ENCODE results near the gene MARS1.

Gene MARS1

GRCh38 chr12:57470970-57471656 lies 16.8 kb upstream of the MARS1 start:
- no peak overlapping the region for H3K27ac ChIP-seq
- no peak for DNase-seq (ENCODE audit: low read depth, low spot score)

DNA sequence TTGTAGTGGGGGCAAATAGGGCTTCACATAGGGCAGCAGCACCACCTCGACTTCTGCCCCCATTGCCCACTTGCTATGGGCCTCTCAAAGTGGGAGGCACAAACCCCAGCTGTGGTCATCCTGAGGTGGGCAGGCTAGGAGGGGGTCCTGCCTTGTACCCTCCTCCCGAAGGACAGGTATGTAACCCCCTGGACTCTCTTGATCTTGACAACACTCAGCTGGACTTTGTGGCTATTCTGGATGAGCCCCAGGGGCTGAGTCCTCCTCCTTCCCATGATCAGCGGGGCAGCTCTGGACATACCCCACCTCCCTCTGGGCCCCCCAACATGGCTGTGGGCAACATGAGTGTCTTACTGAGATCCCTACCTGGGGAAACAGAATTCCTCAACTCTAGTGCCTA lies 16.2 kb upstream of the MARS1 start:
- no peak overlapping the region for H3K27ac ChIP-seq

DNA sequence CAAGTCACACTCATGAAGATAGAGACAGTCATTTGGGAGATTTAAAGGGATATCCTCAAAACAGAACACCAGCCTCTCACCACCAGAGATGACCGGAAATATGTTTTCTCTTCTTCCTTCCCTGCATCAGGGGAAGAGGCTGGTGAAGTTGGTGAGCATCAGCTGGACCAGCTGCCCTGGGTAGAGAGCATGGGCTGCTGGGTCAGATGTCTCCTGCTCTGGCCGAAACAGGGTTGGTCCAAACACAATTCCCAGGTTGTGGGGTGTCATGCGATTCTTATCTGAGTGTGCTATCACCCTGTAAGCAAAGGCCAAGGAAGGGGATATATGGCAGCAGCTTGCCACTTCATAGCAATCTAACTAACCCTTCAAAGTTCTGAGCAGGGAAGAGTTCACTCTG lies 15.5 kb upstream of the MARS1 start:
- no peak overlapping the region for H3K27ac ChIP-seq
- DNase-seq (ENCODE audit: low read depth, low spot score) = no peak

More for the DNA sequence above, 16.2 kb upstream of the MARS1 start:
- DNase-seq (ENCODE audit: low read depth, low spot score) = no peak

DNA sequence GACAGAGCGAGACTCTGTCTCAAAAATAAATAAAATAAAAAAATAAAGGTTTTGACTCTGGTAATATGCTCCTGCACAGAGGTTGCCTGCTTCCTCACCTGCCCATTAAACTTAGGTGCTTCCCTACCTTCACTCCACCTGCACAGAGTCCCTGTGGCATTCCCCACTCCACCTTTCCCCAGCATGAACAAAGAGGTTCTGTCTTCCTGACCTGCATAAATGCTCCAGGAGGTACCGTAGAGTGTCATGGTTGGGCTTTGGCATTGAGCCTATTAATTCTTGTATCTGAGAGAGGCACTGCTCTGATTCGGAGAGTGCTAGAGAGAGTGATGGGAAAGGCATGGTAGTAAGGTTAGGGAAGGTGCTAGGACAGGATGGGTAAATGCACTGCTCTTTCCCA lies 14.5 kb upstream of the MARS1 start:
- H3K27ac ChIP-seq = no peak overlapping the region
- DNase-seq (ENCODE audit: low read depth, low spot score) = no peak

- H3K27ac ChIP-seq = no peak overlapping the region
- no peak for DNase-seq (ENCODE audit: low read depth, low spot score)
These were observed 14.0 kb upstream of the MARS1 start for GRCh38 chr12:57473886-57474285.

- no peak overlapping the region for H3K27ac ChIP-seq
- no peak for DNase-seq (ENCODE audit: low read depth, low spot score)
These were observed 13.4 kb upstream of the MARS1 start for GRCh38 chr12:57474430-57474829.

DNA sequence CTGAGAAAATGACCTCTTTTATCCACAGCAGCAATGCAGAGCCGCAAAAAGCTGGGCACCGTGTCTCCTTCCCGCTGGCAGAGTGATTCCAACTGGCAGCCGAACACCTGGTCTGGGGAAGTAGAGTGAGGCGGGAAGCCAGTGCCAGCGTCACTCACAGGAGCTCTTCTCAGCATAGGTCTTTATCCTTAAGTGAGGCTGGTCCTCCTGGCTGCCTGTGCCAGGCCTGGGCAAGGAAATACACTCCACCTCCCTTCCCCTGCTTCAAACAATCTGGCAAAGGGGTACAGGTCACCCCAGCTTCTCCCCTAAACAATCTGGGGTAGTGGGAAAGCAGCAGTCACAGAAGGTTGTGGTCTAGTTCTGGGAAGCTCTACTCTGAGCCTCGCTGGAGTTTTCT lies 13.0 kb upstream of the MARS1 start:
- no peak overlapping the region for H3K27ac ChIP-seq
- DNase-seq (ENCODE audit: low read depth, low spot score) = no peak

GRCh38 chr12:57475271-57476161 lies 12.4 kb upstream of the MARS1 start:
- no peak for DNase-seq (ENCODE audit: low read depth, low spot score)
- H3K27ac ChIP-seq = no peak overlapping the region

DNA sequence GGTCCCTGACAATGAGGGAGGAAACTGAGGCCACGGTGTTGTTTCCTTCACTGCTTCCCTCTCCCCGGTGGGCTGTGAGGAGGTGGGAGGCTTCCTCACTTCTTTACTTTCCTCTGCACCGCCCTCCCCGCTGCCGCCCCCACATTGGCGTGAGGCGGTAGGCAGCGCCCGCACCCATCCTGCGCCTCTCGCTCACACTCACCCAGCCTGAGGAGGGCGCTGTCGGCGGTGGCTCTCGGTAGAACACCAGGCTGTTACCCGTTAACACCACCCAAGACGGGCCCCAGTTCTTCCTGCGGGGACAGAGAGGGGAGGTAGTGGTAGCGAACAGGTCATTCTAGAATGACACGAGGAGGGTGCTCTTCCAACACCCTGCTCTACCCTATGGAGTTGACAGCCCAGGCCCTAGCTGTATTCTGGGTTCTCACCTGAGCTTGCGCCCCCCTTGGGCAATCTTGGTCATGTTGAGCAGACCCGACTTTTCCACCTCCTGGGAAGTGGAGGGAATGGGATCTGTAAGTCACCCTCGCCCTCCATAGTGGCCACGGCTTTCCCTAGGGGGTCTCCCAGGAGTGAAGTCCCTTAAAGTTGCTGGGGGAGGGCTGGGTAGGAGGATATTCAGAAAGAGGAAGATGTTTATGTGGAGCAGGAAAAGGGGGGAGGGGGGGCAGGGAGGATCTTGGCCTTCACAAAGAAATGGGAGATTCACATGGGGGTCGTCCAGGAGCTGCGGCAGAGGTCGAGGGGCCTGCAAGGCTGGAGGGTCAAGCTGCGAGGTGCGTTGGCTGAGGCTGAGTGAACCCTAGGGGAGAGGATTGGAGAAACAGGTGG lies 11.5 kb upstream of the MARS1 start:
- DNase-seq (ENCODE audit: low read depth, low spot score) = no peak
- no peak overlapping the region for H3K27ac ChIP-seq

GRCh38 chr12:57476993-57477709 lies 10.7 kb upstream of the MARS1 start:
- no peak overlapping the region for H3K27ac ChIP-seq

DNA sequence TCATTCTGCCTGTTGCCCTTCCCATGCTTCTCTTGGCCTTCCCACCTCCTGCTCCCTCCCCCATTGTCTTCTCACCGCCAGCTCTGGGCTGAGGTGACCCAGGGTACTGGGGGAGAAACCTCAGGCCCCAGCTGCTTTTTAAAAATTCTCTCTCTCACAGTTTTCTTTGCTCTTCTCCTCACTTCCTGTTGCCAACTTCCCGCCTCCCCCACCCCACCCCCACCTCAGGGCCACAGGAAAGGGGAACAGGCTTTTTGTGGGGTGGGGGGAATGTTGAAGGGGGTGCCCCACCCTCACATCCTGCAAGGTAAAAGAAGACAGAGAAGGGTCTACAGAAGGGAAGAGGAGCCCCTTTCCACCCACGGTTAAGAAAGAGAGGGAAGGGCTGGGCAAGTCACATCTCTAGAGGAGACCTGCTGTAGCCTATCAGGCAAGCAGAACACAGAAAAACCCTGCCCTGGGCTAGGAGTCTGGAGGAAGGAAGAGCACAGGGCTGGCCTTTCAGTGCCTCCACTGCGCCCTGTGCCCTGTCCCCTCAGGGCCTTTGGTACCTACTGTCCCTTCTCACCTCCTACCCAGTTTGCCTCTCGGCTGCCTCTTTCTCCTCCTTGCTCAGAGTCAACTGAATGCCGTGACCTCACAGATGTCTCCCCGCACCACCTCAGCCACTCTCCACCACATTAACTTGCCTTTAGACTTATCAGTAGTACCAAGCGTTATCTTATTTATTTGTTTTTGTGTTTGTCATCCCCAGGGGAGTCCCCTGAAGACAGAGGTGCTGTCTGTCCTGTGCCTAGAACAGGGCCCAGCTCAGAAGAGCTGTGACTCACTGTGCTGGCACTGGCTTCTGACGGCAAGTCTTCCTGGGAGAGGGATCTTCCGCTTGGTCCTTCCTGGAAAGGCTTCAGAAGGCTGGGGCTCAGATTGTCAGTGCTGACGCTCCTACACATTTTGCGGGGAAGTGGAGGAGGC lies 9.9 kb upstream of the MARS1 start:
- no peak overlapping the region for H3K27ac ChIP-seq
- no peak for DNase-seq (ENCODE audit: low read depth, low spot score)

More at GRCh38 chr12:57476993-57477709, 10.7 kb upstream of the MARS1 start:
- no peak for DNase-seq (ENCODE audit: low read depth, low spot score)

DNA sequence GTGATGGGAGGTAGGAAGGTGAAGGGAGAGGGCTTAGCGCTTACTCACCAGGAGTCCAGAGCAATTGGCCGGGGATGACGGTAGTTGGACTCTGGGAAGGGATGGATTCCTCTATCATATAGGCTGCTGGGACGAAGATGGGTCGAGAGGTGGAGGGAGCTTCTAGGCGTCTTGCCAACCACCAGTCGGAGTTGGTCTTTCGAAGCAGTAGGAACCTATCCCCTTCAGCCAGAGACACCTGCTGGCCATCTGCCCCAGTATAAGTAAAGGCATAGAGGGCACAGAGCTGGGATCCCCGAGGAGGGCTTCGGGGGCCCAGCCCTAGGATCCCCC lies 8.9 kb upstream of the MARS1 start:
- H3K27ac ChIP-seq = no peak overlapping the region
- no peak for DNase-seq (ENCODE audit: low read depth, low spot score)

DNA sequence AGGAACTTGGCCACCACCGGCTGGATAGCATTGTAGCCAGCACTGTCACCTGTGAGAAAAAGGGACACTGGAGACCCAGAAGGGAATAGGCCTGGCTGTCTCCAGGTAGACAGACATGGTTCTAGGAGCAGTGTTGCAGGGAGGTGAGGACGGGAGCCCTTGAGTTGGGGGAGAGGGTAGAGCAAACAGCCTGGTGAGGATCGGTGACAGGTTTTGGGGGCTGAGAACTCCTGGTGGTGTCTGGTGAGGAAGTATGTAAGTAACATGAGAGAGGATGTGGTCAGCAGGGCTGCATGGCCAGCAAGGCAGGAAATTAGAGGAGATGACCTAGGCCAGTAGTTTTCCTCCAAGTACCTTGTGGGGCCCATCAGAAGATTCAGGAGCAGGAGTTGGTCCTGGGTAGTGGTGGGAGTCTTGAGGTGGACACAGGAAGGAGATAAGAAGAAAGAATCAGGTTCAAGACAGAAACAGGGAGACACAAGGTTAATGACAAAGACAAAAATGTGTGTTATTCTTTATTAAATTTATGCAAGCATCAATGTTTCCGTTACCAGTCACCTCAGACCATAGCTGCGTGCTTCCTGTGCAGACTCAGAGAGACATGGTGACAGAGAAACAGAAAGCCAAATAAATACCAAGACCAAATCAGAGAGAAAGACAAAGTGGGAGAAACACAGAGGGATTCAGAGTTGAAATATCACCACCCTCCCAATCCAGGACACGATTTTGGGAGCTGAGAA lies 8.3 kb upstream of the MARS1 start, which contains the start of gene ARHGAP9:
Gene ARHGAP9 (minus strand): TSS at position 491 of the 740 bp plus-strand sequence. CDS start 460 bp downstream, at position 31.
- no peak within 1 kb of the TSS for H3K27ac ChIP-seq
- no peak for DNase-seq (ENCODE audit: low read depth, low spot score)

DNA sequence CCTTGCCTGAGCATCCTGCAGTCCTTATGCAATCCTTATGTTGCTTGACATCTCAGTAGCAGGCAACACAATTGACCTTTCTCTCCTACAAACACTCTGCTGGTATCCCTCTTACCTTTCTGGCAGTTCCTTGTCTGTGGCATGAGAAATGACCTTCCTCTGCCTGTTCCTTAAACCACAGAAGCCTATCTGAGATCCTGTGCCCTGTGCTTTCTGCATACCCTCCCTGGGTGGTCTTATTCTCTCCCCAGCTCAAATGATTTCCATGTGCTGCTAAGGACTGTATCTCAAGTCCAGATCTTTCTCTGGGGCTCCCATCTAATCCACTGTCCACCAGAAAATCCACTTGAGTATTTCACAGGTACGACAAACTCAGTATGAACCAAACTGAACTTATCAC lies 6.2 kb upstream of the MARS1 start:
- no peak for DNase-seq (ENCODE audit: low read depth, low spot score)
- H3K27ac ChIP-seq = no peak overlapping the region

- no peak for DNase-seq (ENCODE audit: low read depth, low spot score)
These were observed 4.4 kb upstream of the MARS1 start for GRCh38 chr12:57483466-57483865.

DNA sequence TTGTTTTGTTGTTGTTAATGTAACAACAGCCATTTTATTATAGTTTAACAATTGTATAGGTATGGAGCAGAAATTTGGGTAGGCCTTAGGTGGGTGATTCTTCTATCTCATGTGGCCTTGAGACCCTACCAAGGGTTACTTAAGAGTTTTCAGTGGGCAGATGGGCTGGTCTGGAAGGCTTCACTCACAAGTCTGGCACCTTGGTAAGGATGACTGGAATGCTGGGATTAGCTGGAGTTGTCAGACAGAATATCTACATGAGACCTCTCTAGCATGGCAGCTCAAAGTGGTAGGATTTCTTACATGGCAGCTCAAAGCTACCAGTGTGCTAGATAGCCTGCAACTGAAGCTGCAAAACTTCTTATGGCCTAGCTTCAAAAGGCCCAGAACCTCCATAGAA lies 2.2 kb upstream of the MARS1 start:
- H3K27ac ChIP-seq = no peak overlapping the region
- no peak for DNase-seq (ENCODE audit: low read depth, low spot score)

More at GRCh38 chr12:57483466-57483865, 4.4 kb upstream of the MARS1 start:
- H3K27ac ChIP-seq = no peak overlapping the region

DNA sequence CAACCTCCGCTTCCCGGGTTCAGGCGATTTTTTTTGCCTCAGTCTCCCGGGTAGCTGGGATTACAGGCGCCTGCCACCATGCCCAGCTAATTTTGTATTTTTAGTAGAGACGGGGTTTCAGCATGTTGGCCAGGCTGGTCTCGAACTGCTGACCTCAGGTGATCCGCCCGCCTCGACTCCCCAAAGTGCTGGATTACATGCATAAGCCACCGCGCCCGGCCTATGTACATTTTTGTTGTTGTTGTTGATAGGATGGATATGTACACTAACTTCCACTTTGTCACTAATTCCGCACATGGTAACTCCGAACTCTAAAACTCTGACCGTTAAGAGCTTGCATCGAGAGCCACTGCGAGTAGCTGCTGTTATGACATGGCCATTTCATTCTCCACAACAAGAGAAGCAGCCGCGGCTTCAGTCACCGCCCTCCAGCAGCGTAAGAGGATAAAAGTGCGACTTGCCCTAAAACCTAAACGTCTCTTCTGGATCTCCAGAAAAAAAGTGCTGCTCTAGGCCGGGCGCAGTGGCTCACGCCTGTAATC lies 742 bp upstream of the MARS1 start:
- no peak for DNase-seq (ENCODE audit: low read depth, low spot score)
- H3K27ac ChIP-seq = no peak overlapping the region

Data from epithelial cell of prostate (primary cell).